HL-60 (cell line): ENCODE results near the gene KDM2B.

Experiments
- DNase-seq, 2 experiments: peaks; one replicate each; pipeline ENCODE4 v3.0.0-alpha.2; 2010 to 2020; ENCODE audit warnings: low read depth in 1 of 2, low spot score in 1 of 2
- H3K27ac ChIP-seq: fragments of 250-450 bp; sonication (Bioruptor Pico); replicated peaks from 2 replicates; pipeline ENCODE4 v1.5.1; 2020; ENCODE audit warnings: mild to moderate bottlenecking, moderate library complexity
- H3K27me3 ChIP-seq: fragments of 250-450 bp; sonication (Bioruptor Pico); 2 replicates; pipeline ENCODE4 v1.5.1; 2021; ENCODE audit warnings: mild to moderate bottlenecking, moderate library complexity; ENCODE audit not compliant: insufficient read depth, poor library complexity, severe bottlenecking
- H3K4me3 ChIP-seq: replicated peaks from 2 replicates; pipeline ENCODE4 v1.5.1; 2011; ENCODE audit warnings: mild to moderate bottlenecking, control low read depth, low read length; ENCODE audit not compliant: insufficient read depth
- GABPA ChIP-seq: IDR thresholded peaks from 2 replicates; pipeline ENCODE4 v1.6.1; 2012; ENCODE audit warnings: low read depth
- POLR2AphosphoS5 ChIP-seq: IDR thresholded peaks from 2 replicates; pipeline ENCODE4 v1.6.1; 2012; ENCODE audit warnings: low read depth
- SPI1 ChIP-seq: IDR thresholded peaks from 2 replicates; pipeline ENCODE4 v1.6.1; 2012; ENCODE audit warnings: low read depth, mild to moderate bottlenecking, borderline replicate concordance
- TF ChIP-seq, protein P1 (sequence below): IDR thresholded peaks from 2 replicates; pipeline ENCODE4 v1.6.1; 2012; ENCODE audit warnings: low read depth; ENCODE audit not compliant: insufficient replicate concordance
- TF ChIP-seq, protein P2 (sequence below): IDR thresholded peaks from one replicate; pipeline ENCODE4 v1.5.1; 2011; ENCODE audit warnings: low read length, control low read depth, inconsistent platforms; ENCODE audit not compliant: insufficient read depth

The KDM2B gene

DNA sequence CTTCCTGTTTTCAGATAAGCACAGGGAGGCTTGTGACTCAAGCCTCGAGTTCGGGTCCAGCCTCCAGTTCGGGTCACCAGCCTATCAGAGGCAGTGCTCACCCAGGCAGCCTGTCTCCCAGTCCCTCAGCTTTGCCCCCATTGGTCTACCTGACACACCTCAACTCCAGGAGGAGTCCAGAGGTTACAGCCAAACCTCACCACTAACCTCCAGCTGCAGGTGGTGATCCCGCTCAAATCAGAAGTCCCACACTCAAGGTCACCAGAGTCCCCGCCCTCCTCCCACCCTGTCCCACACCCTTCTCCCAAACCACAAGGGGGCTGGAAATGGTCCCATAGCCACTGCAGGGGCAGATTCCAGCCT, 42.1 kb downstream of the KDM2B start:
- Histone ChIP-seq H3K27me3 (no peaks in the 10 kb centered on the region), H3K27ac (peak overlapping the region; percentile 74), H3K4me3 (peak overlapping the region; percentile 43)
- TF ChIP-seq GABPA, result no peak
- TF ChIP-seq, protein P1, sequence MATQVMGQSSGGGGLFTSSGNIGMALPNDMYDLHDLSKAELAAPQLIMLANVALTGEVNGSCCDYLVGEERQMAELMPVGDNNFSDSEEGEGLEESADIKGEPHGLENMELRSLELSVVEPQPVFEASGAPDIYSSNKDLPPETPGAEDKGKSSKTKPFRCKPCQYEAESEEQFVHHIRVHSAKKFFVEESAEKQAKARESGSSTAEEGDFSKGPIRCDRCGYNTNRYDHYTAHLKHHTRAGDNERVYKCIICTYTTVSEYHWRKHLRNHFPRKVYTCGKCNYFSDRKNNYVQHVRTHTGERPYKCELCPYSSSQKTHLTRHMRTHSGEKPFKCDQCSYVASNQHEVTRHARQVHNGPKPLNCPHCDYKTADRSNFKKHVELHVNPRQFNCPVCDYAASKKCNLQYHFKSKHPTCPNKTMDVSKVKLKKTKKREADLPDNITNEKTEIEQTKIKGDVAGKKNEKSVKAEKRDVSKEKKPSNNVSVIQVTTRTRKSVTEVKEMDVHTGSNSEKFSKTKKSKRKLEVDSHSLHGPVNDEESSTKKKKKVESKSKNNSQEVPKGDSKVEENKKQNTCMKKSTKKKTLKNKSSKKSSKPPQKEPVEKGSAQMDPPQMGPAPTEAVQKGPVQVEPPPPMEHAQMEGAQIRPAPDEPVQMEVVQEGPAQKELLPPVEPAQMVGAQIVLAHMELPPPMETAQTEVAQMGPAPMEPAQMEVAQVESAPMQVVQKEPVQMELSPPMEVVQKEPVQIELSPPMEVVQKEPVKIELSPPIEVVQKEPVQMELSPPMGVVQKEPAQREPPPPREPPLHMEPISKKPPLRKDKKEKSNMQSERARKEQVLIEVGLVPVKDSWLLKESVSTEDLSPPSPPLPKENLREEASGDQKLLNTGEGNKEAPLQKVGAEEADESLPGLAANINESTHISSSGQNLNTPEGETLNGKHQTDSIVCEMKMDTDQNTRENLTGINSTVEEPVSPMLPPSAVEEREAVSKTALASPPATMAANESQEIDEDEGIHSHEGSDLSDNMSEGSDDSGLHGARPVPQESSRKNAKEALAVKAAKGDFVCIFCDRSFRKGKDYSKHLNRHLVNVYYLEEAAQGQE, result no peak
- TF ChIP-seq SPI1, result no peak
- TF ChIP-seq, protein P2, sequence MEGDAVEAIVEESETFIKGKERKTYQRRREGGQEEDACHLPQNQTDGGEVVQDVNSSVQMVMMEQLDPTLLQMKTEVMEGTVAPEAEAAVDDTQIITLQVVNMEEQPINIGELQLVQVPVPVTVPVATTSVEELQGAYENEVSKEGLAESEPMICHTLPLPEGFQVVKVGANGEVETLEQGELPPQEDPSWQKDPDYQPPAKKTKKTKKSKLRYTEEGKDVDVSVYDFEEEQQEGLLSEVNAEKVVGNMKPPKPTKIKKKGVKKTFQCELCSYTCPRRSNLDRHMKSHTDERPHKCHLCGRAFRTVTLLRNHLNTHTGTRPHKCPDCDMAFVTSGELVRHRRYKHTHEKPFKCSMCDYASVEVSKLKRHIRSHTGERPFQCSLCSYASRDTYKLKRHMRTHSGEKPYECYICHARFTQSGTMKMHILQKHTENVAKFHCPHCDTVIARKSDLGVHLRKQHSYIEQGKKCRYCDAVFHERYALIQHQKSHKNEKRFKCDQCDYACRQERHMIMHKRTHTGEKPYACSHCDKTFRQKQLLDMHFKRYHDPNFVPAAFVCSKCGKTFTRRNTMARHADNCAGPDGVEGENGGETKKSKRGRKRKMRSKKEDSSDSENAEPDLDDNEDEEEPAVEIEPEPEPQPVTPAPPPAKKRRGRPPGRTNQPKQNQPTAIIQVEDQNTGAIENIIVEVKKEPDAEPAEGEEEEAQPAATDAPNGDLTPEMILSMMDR, result no peak
- no peak for TF ChIP-seq POLR2AphosphoS5
- DNase-seq, result no peak

DNA sequence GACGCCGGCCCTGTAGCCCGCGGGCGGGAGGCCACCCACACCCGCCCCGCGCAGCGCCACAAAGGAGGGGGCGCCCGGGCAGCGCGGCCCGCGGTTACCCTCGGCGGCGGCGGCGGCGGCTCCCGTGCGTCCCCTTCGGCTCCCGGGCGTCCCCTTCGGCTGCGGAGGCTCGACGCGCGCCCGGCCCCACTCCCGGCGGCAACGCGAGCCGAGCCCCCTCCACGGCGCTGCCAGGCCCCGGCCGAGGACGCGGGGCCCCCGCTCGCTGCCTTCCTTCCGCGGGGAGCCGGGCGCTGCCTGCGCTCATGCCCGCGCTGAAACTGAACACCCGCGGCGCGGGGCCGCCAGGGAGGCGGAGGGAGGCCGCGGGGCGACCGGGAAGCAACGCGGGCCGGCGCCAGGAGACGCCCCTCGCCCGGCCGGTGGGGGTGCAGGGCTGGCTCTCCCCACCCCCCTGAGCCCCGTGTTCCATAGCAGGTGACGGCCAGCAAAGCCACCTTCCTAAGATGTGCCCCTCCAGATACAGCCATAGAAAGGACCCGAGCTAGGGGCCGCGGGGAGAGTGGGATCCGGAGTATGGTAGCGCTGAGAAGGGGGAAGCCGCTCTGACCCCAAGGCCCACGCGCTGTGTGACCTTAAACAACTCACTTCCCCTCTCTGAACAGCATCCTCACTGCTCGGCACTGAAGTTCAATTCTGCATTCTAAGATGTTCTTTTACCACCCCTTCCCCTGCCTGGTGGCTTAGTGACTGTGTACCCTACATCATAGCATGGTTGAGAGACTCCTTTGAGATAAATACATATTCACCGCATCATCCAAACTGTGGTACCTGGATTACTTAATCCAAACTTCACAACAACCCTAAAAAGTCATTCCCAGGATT, 42.8 kb downstream of the KDM2B start:
- H3K4me3 ChIP-seq, result peak overlapping the region; percentile 71
- no peaks in the 10 kb centered on the region for H3K27me3 ChIP-seq
- H3K27ac ChIP-seq, result peak overlapping the region; percentile 98
- peak in 1 of 2 experiments; percentile 39 for DNase-seq
- TF ChIP-seq, protein P1, result no peak
- peak; percentile 52; the same call in 1 of the 2 replicates for TF ChIP-seq SPI1

DNA sequence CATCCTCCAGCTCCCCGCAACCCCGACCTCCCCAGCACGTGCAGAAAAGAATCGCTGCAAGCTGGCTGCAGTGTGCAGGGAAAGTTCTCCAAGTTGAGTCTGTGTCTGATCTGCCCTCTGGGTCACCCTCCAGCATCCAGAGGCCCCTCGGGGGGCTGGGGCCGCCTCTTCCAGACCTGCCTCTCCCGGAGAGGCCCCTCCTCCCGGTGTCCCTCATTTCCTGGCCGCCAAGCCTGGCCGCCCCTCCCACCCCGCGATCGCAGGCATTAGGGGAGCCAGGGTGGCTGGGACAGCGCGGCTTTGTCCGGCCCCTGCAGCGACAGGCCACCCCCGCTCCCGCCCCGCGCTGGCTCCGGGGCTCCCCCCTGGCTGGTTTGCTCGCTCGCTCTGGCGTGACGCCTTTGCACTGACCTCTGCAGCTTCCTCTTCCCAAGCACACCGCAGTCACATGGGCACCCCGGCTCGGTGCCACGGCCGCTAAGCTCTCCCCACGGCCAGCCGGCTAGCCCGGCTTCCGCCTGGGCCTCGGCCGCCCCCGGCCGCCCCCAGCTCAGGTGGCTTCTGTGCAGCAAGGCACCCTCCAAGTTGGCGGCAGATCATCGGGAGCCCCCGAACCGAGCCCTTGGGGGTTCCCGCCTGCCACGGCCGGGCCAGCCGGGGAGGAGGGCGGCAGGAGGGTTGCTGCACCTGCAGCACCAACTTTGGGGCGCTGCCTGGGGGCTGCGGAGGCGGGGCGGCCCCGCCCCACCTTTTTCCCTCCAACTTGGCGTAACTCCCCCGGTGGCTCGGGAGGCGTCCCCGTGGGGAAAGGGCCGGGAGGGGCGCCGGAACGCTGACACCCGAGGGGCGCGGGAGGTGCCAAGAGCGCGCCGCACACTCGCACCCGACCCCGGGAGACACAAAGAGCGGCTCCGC, 43.7 kb downstream of the KDM2B start:
- DNase-seq, result peak; percentile 93 to 95

More for the DNA sequence above, 43.7 kb downstream of the KDM2B start:
- TF ChIP-seq SPI1, result peak; percentile 49; the same call in 1 of the 2 replicates
- TF ChIP-seq, protein P1, result peak; percentile 61
- TF ChIP-seq POLR2AphosphoS5, result no peak; the same call in 1 of the 2 replicates
- peak overlapping the region; percentile 71 for H3K4me3 ChIP-seq
- H3K27ac ChIP-seq, result peak overlapping the region; percentile 98
- no peaks in the 10 kb centered on the region for H3K27me3 ChIP-seq
